K562 (cell line): Measurements from ENCODE around the gene SLC9A7. TPM values are rescaled to one million over a fixed set of nuclear protein-coding genes. Genes with fewer than 3 reads are reported as not detected.

Experiments
- ATAC-seq: fragments of 200-7000 bp; cut with Tn5 transposase; 3 replicates; pipeline ENCODE4 v1.9.1; 2020; ENCODE audit warnings: moderate library complexity
- BruUV-seq: library from RNA; stranded (reverse); fragments of 400-500 nt; replicated peaks from 2 replicates; lab custom pipeline; 2021; lab: Mats Ljungman, UMichigan
- CTCF ChIA-PET: fragments of 300-600 bp; formaldehyde crosslinking; extraction: SDS; loops from one replicate; lab custom pipeline; 2021; ENCODE audit warnings: low intra/inter-chr PET ratio; lab: Yijun Ruan, JAX
- POLR2A ChIA-PET: fragments of 300-600, 350-650 bp; sonication (Branson Sonifier 250); formaldehyde crosslinking; extraction: SDS; loops from one replicate; lab custom pipeline; 2021; ENCODE audit warnings: antibody characterized with exemption, inconsistent platforms; lab: Yijun Ruan, JAX
- DNase-seq, 4 experiments: peaks; one replicate each; pipeline versions ENCODE4 v3.0.0 to v3.0.0-alpha.2; 2011 to 2018; ENCODE audit warnings: low spot score in 3 of 4, mixed read lengths in 3 of 4; ENCODE audit errors: extremely low read depth in 1 of 4
- FAIRE-seq: peaks from 2 replicates; lab custom pipeline; 2011; peaks lifted over from hg19 to GRCh38; lab: Jason Lieb, UNC
- H2AFZ ChIP-seq: 2 replicates; pipeline ENCODE4 v1.6.0; 2011; ENCODE audit warnings: low read depth, low read length, control low read depth, inconsistent platforms
- H3K27ac ChIP-seq: fragments of 200-600 bp; 3 replicates; pipeline ENCODE4 v1.8.0; 2011; ENCODE audit warnings: low read depth, mild to moderate bottlenecking, control low read depth, inconsistent platforms, low read length, moderate library complexity, mixed read lengths; ENCODE audit errors: extremely low read depth
- H3K27me3 ChIP-seq, 2 experiments: fragments of 300-600 bp in 1 of 2; 2 replicates in 1 of 2; 3 replicates in 1 of 2; pipeline versions ENCODE4 v1.6.0 to v1.8.0; 2011; ENCODE audit warnings: inconsistent platforms in 2 of 2, low read length in 2 of 2, mild to moderate bottlenecking in 1 of 2, mixed read lengths in 1 of 2, moderate library complexity in 1 of 2; ENCODE audit not compliant: control insufficient read depth in 2 of 2, insufficient read depth in 2 of 2
- H3K36me3 ChIP-seq: fragments of 300-600 bp; 3 replicates; pipeline ENCODE4 v1.8.0; 2011; ENCODE audit warnings: mild to moderate bottlenecking, low read length, inconsistent platforms; ENCODE audit not compliant: control insufficient read depth, insufficient read depth
- H3K4me1 ChIP-seq, 2 experiments: fragments of 200-600 bp in 1 of 2; replicated peaks in 1 of 2; 2 replicates in 1 of 2; 3 replicates in 1 of 2; pipeline versions ENCODE4 v1.5.1 to v1.8.0; 2011; ENCODE audit warnings: inconsistent platforms in 2 of 2, low read length in 2 of 2, mild to moderate bottlenecking in 1 of 2, mixed read lengths in 1 of 2, moderate library complexity in 1 of 2; ENCODE audit not compliant: control insufficient read depth in 2 of 2, insufficient read depth in 2 of 2
- H3K4me2 ChIP-seq: 2 replicates; pipeline ENCODE4 v1.6.1; 2011; ENCODE audit warnings: low read length, control low read depth, inconsistent platforms, mixed read lengths; ENCODE audit not compliant: insufficient read depth
- H3K4me3 ChIP-seq: fragments of 200-600 bp; sonication (generic), shearing (Covaris generic); 2 replicates; pipeline ENCODE4 v1.5.1; 2016; ENCODE audit warnings: control low read depth, inconsistent platforms
- H3K79me2 ChIP-seq: fragments of 200-600 bp; 3 replicates; pipeline ENCODE4 v1.8.0; 2011; ENCODE audit warnings: low read length, inconsistent platforms; ENCODE audit not compliant: control insufficient read depth, insufficient read depth
- H3K9ac ChIP-seq, 2 experiments: 2 replicates each; pipeline versions ENCODE4 v1.6.0 to v1.6.1; 2011; ENCODE audit warnings: low read depth in 2 of 2, low read length in 2 of 2, control low read depth in 1 of 2, inconsistent platforms in 1 of 2, mild to moderate bottlenecking in 1 of 2, mixed read lengths in 1 of 2; ENCODE audit not compliant: insufficient read depth in 1 of 2
- H3K9me1 ChIP-seq: one replicate; pipeline ENCODE4 v1.6.0; 2011; ENCODE audit warnings: inconsistent platforms, mild to moderate bottlenecking, low read length, moderate library complexity; ENCODE audit not compliant: control insufficient read depth, insufficient read depth
- H3K9me3 ChIP-seq: replicated peaks from 2 replicates; pipeline ENCODE4 v1.5.1; 2011; ENCODE audit warnings: low read depth, low read length, inconsistent platforms; ENCODE audit not compliant: control insufficient read depth, insufficient read depth
- H4K20me1 ChIP-seq: replicated peaks from 2 replicates; pipeline ENCODE4 v1.6.1; 2011; ENCODE audit warnings: low read length, inconsistent platforms, mixed read lengths; ENCODE audit not compliant: control insufficient read depth, insufficient read depth
- E2F5 ChIP-seq: sonication (generic); formaldehyde crosslinking; IDR thresholded peaks from 2 replicates; pipeline ENCODE4 v1.8.0; 2022; ENCODE audit warnings: mild to moderate bottlenecking, missing genetic modification reagents
- EGR1 ChIP-seq: fragments of 450-650 bp; conservative IDR thresholded peaks from 2 replicates; pipeline ENCODE4 v1.6.1; 2017; ENCODE audit warnings: mild to moderate bottlenecking
- MTA3 ChIP-seq: fragments of 450-650 bp; formaldehyde crosslinking; IDR thresholded peaks from 2 replicates; pipeline ENCODE4 v1.6.1; 2017; ENCODE audit warnings: mild to moderate bottlenecking, borderline replicate concordance
- VEZF1 ChIP-seq: fragments of 200-800 bp; sonication (Bioruptor generic); IDR thresholded peaks from 2 replicates; pipeline ENCODE4 v1.6.1; 2017; ENCODE audit warnings: missing genetic modification characterization, missing compliant biosample characterization
- ZNF584 ChIP-seq: fragments of 200-800 bp; sonication (Bioruptor generic); IDR thresholded peaks from 2 replicates; pipeline ENCODE4 v1.6.1; 2016; ENCODE audit warnings: low read depth, mild to moderate bottlenecking, missing genetic modification characterization, missing compliant biosample characterization
- ZNF740 ChIP-seq, 3 experiments: fragments of 200-800 bp in 1 of 3; sonication (Bioruptor generic) in 1 of 3; sonication (generic) in 1 of 3; formaldehyde crosslinking in 1 of 3; IDR thresholded peaks; 2 replicates each; pipeline versions ENCODE4 v1.6.1 to v1.8.0; 2016 to 2022; ENCODE audit warnings: mild to moderate bottlenecking in 2 of 3, missing compliant biosample characterization in 2 of 3, missing genetic modification characterization in 2 of 3, missing genetic modification reagents in 1 of 3
- WGBS: fragments of 100-300 bp; shearing (Covaris generic); methylation state at CpG from one replicate; pipeline ENCODE4 v1.1.6; 2016; ENCODE audit warnings: low coverage, mixed read lengths; ENCODE audit not compliant: insufficient coverage; ENCODE audit errors: missing lambda C conversion rate; 5-methylcytosine and 5-hydroxymethylcytosine counted together
- in situ Hi-C: fragments of 300-500 bp; cut with MboI; formaldehyde crosslinking; loops from 4 replicates; pipeline ENCODE4 v1.15.0; 2018; ENCODE audit warnings: inconsistent platforms, mixed read lengths
- intact Hi-C: fragments of 100-400 bp; cut with micrococcal nuclease; formaldehyde crosslinking; loops from 2 replicates; pipeline ENCODE4 v1.14.2; 2022
- polyA plus RNA-seq, 8 experiments: library from polyadenylated mRNA; depleted of rRNA in 4 of 8; stranded (reverse) in 5 of 8; unstranded in 3 of 8; fragments of >200 nt; fragmentation: Nextera tagmentation in 2 of 8; fragmentation: Illumina TruSeq in 1 of 8; extraction: Ambion mirVana in 2 of 8; extraction: Trizol in 1 of 8; gene quantifications; 2 replicates each; pipeline versions ENCODE4 v1.2.1 to v1.2.3, GENCODE V29; 2011 to 2014; ENCODE audit warnings: inconsistent platforms in 1 of 8, missing spikeins in 1 of 8
- total RNA-seq, 7 experiments: library from RNA; depleted of rRNA in 6 of 7; stranded (reverse); fragments of >200 nt in 6 of 7; fragmentation: Illumina TruSeq in 2 of 7; extraction: Trizol in 2 of 7; gene quantifications; 2 replicates each; pipeline versions ENCODE4 v1.2.1 to v1.2.3, GENCODE V29; 2011 to 2021; ENCODE audit warnings: low replicate concordance in 1 of 7

Gene SLC9A7
- total and polyA plus RNA-seq, 9 of the 15 experiments (the other 6 are each of a cell fraction or from before 2014, with no cell fraction given) = 0.04 to 0.13 (median 0.09) TPM; not detected in 5

DNA sequence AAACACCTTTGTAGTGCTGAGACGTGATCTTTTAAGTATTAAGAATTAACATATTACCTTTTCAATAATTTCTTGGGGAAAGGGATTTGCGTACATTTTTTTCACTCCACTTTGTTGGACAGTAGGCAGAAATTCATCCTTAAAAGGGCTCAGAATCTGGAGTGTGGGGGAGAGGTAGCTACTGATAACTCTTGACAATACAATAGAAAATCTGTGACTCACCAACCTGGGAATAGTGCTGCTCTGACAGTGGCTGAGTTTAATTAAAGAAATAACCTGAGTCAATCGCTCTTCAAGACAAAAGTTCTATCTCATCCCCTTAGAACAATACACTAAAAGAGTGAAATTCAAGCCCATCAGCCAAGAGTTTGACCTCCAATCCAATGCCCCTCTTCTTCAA lies 60.2 kb downstream of the SLC9A7 start:
- Histone ChIP-seq H3K36me3 (no peaks in the 10 kb centered on the region), H3K9me1 (no peaks in the 10 kb centered on the region), H2AFZ (no peak overlapping the region), H3K27ac (no peak overlapping the region), H3K9ac (no peak overlapping the region), H4K20me1 (no peaks in the 10 kb centered on the region; the same call in 1 of the 2 replicates), H3K4me2 (no peak overlapping the region), H3K4me1 (no peaks in the 10 kb centered on the region), H3K79me2 (no peaks in the 10 kb centered on the region), H3K27me3 (no peaks in the 10 kb centered on the region), H3K4me3 (no peak overlapping the region), H3K9me3 (no peaks in the 10 kb centered on the region)
- no TSS peak for BruUV-seq
- no peak for ATAC-seq
- in situ Hi-C loops (no loop called here), intact Hi-C loops (no loop called here)
- no peak for FAIRE-seq
- TF ChIP-seq ZNF740 (CRISPR knock-in tag; IDR thresholded peaks at IDR 0.05) (no peak), ZNF740 (tag; IDR thresholded peaks at IDR 0.05) (no peak), ZNF584 (CRISPR knock-in tag) (no peak), VEZF1 (CRISPR knock-in tag) (no peak), MTA3 (no peak), E2F5 (CRISPR knock-in tag) (no peak), EGR1 (no peak)
- POLR2A ChIA-PET = no interaction called here
- no peak for DNase-seq
- CTCF ChIA-PET = no interaction called here
- WGBS = 3% methylated on average over 3 of the region's 3 CpGs
